NCI-H1105 (cell line): ENCODE measurements around the gene SKI.

Experiments
- DNase-seq: peaks from one replicate; lab custom pipeline; 2025; lab: John Stamatoyannopoulos, UW

The SKI gene

GRCh38 chr1:2229911-2230731 is 2.0 kb downstream of the SKI start:
- DNase-seq, result no peak

DNA sequence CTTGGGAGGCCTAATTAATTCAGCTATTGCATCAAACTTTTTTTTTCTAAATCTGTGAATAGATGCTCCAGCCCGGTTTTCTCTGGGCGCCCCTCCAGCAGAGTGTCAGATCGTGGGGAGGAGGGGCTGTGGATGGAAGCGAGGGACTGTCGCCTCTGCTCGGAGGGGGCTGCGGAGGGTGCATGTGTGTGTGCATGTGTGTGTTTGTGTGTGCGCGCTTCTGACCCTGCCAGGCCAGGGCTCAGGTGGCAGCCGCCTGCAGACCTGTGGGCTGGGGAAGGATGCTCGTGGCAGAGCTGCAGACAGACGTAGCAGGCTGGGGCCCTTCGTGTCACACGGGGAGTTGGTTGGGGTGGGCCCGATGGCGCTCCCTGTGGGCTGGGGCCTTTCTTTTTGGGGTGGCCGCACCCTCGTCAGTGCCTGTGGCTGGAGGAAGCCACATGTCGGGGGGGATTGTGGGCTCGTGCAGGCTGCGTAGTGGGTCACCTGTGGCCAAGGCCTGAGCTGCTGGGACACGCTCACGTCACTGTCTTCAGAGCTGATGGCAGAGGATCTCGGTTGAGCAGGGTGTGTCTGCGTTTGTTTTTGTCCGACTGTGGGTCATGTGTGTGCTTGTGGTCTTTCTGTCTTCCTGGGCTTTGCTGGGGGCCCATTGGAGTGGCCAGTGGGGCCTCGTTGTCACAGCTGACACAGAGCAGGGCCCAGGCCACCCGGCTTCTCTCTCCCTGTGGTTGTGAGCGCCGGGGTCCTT is 2.8 kb downstream of the SKI start:
- DNase-seq, result no peak

GRCh38 chr1:2231532-2232254 is 3.6 kb downstream of the SKI start:
- no peak for DNase-seq

DNA sequence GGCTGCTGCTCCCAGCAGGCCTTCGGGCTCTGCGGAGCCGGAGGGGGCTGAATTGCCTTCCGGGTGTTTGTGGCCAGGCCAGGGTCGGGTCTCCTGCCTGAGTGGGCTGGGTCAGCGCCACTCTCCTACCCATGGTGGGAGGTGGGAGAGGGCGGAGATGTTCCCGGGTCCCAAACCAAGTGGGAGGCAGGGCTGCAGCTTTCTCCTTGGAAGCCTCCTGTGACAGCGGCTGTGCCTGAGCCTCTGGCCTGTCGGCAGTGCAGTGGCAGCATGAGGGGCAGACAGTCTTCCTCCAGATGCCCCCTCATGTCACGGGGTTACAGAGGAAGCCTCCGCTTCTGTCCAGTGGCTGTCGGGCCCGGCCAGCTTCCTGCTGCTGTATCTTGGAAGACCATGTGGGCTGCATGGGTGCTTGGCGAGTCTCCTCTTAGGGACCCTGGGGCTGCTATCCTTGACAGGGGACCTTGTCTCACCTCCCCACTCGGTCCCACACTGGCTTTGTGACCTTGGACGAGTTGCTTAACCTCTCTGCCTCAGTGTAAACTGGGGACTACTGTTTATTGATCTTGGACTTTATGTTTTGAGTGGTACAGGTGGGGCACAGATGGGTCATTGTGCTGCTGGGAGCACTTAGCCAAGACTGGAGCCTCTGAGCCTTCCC is 4.3 kb downstream of the SKI start:
- no peak for DNase-seq

DNA sequence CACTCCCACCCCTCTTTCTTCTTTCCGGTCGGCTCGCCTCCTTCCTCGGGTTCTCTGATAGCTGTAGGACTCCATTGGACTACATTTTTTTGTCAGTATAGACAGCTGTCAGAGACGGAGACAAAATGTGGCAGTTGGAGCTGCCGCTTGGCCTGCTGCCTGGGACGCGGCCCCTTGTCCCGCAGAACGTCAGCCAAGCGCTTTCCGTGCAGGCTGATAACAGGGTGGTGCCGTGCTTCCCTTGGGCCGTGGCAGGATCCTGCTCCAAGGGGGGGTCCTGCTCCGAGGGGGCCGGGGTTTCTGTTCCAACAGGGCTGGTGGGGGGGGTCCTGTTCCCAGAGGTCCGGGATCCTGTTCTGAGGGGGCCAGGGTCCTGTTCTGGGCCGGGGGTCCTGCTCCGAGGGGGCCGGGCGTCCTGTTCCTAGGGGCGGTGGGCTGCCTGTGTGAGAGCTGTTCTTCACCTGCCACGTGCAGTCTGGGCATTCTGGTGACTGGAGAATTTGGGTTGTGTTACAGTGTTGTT is 4.9 kb downstream of the SKI start:
- no peak for DNase-seq

DNA sequence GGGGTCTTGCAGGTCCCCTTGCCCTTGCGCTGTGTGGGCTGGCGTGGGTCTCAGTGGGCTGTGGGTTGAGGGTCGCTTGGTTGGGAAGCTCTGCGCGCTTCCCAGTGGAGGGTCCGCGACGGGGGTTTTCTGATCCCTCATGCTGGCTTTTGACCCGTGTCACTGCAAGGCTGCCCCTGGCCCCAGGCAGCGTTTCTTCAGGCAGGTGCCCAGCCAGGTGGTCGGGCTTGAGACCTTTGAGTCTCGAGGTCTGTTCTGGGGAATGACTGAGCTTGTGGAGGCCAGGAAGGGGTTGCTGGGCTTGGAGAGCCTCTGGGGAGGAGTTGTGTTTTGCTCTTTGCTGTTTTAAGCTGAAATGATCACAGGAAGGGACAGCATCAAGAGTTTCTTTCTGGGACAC is 5.3 kb downstream of the SKI start:
- DNase-seq, result no peak

DNA sequence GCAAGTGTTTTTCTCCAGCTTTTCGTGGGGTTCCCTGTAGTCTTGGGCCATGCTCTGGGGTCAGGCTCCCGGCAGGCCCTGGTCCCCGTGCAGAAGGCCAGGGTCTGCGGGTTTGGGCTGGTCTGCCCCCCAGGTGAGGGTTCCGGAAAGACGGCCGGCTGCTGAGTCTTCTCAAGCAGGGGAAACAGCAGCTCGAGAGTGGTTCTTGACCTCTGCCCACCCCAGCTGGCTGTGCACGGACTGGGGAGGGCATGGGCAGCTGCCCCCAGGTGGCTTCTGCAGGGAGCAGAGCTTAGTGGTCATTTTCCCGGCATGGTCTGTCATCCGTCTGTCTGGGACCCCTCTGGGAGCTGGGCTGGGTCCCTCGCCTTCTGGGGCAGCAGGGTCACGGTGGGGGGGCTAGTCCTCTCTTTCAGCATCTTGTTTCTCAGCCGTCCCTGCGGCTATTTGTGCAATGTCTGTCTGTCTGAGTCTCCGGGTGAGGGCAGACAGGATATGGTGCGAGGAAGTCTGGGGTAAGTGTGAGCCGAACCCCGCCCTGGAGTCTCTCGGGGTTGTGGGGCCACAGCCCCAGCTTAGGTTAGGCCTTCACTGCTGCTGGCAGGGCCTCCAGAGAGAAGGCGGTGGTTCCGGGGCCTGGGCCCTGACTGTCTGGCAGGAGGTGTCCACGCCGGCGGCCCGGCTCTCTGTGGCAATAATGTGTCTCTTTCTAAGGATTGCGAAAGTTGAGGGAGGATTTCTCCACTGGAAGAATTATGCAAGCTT is 6.1 kb downstream of the SKI start:
- no peak for DNase-seq

GRCh38 chr1:2234762-2235113 is 6.6 kb downstream of the SKI start:
- no peak for DNase-seq

- no peak for DNase-seq
Measured at GRCh38 chr1:2235300-2235998, 7.3 kb downstream of the SKI start.

- no peak for DNase-seq
Measured at GRCh38 chr1:2236695-2237677, 8.9 kb downstream of the SKI start.

GRCh38 chr1:2237773-2238172 is 9.7 kb downstream of the SKI start:
- DNase-seq, result no peak

- DNase-seq, result no peak
Measured at GRCh38 chr1:2238361-2239012, 10.4 kb downstream of the SKI start.

GRCh38 chr1:2239013-2239370 is 10.9 kb downstream of the SKI start:
- DNase-seq, result no peak

- no peak for DNase-seq
Measured at GRCh38 chr1:2239384-2239985, 11.4 kb downstream of the SKI start.

DNA sequence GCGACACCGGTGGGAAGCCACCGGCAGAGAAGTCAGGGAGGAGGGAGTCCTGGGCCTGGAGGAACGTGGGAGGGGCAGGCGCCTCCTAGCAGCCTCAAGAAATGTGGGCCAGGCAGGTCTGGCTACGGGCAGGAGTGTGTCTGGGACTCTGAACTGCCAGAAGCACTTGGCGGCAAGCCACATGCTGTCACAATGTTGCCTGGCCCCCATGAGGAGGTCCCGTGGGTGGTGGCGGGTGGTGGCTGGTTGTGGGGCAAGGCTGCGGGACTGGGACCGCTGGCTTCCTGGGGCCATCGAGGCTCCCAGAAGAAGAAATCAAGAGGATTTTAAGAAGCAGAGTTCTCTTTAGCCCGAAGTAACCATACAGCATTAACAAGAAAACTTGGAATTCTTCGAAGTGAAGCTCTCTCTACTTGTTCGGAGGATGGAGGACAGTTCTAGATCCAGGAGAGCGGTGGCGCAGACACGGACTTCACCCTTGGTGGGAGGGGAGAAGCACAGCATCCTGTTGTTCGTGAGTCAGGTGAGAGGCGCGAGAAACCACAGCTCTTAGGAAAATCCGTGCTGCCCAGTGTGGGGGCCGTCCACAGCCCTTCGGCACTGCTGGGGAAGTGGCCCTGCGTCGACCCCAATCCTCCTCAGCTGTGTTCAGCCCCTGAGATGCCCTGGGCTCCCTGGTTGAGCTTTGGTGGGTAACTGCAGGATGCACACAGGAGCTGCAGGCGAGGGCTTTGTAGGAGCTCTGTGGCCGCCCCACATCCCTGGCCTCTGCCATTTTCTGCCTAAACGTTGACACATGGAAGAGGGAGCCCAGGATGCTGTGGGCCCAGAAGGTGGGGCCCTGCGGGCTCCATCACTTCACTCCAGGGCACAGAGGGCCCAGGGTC is 12.4 kb downstream of the SKI start:
- DNase-seq, result no peak

GRCh38 chr1:2241820-2242219 is 13.7 kb downstream of the SKI start:
- no peak for DNase-seq
